GM12872 (cell line): Measurements from ENCODE around the gene GPR31.

ENCODE experiments used
- CTCF ChIP-seq: IDR thresholded peaks from 3 replicates; pipeline ENCODE4 v1.5.1; 2011; ENCODE audit warnings: low read depth, mild to moderate bottlenecking, low read length, moderate library complexity; ENCODE audit not compliant: insufficient read depth

Gene GPR31

DNA sequence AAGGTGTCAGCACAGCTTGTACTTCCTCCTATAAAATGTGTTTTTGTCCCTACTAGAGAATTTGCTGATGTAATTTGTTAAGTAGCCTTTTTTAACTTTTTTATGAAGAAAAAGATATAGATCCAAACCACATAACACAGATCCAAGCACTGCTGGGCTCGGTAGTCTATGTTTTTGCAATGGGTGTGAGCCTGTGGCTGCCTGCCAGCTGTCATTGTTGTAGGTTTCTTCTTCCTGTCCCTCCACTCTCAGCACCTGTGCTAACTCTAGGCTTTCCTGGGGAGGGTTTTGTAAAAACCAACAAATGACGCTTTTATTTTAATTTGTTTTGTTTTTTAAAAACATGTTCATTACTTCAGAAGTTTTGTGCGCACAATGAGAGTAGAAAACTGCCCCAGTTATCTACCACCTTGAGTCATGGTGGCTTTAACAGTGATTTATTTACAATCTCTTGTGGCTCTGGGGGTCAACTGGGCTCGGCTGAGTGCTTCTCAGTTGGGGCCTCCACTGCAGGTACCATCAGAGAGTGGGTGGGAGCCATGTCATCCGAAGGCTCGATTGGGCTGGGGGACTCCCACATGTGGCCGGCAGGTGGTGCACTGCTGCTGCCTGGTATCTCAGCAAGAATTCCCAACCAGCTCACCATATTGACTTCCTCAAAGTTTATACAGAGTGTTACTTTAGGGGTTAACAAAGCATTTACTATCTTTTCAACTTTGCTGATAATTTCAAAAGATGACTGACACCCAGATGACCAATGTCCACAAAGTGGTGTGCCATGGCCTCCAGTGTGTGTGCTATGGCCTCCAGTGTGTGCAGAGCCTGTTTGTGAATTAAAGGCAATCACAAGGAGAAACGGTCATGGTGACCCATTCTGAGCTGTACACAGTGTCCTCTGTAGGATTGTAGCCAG, 37.9 kb downstream of the GPR31 start:
- peak; percentile 77 for TF ChIP-seq CTCF

GRCh38 chr6:167118839-167119238, 38.9 kb downstream of the GPR31 start:
- TF ChIP-seq CTCF = no peak

DNA sequence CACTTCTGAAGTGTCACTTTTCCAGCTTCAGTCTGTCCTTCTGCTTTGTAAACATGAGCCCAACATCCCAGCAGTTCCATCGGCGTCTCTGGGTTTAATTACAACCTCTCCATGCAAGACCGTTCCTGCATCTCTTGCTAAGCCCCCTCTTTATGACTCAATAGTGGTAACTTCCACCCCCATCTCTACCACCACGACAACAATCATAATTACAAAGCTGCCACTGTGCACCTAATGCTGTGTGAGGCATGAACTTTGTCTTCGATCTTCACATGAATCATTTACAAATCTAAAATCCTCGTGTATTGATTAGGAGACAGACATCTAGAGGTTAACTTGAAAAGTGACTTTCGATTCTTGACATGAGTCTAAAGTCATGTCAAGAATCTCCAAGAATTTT, 39.8 kb downstream of the GPR31 start:
- no peak for TF ChIP-seq CTCF

DNA sequence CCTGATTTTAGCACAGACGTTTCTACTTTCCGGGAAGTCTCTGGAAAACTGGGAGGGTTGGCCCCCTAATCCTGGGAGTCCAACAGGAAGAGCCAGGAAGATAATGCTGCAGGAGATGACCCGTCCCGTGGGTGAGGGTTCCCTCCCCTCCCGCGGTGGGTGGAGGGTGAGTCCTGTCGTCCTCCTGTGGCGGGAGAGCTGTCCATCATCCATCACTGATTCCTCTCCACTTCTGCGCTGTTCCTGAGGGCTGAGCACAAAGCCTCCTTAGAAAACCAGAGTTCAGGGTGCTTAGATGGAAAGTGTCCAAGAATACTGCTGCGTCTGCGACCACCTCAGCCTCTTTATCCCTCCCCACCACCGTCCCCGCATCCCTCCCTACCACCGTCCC, 40.9 kb downstream of the GPR31 start:
- no peak for TF ChIP-seq CTCF

DNA sequence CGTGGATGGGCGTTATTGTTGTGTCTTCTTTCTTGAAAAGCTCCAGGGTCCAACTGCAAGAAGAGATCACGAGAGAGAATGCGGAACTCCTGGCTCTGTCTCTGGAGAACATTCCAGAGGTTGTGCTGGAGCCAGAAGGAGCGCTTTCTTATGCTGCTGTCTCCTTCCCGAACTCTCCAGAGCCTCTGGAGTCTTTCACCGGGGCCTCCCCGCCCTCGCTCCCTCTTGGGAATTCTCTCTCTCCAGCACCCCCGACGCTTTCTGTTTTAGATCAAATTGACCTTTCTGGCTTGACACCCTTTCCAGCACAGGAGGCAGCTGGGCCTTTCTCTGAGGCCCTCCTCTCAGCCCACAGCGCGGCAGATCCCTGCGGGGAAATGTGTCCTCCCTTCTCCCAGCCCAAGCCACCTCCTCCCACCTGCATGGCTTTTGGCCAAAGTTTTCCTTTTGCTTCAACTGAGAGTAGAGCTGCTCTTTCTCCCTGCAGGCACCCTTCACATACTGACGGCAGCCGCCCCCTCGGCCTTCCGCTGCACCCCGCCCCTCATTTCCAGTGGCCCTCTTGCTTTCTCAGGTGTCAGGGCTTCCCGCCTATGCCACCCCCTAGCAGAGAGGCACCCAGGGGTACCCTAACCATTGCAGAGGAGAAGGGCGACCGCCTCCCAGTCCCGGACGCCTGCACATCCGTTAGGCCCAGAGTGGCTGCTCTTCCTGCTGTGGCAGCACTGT, 41.5 kb downstream of the GPR31 start:
- TF ChIP-seq CTCF = no peak

DNA sequence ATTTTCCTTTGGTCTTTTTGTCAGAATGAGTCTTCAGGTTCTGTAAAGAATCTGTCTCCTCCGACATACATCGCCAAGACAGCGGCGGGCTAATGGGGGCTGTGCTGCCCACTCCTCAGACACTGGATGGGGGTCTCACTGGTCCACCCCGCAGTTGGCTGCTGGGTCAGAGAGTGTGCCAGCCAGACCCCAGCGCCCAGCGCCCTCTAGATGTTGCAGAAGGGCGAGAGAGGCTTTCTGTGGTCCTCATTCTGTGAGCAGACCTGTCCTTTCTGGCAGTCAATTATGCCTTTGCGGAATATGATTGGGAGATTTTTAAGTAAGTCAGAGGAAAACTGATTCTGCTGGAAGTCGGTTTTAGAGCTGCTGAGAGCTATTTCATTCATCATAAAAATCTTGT, 42.7 kb downstream of the GPR31 start:
- TF ChIP-seq CTCF = peak; percentile 63

DNA sequence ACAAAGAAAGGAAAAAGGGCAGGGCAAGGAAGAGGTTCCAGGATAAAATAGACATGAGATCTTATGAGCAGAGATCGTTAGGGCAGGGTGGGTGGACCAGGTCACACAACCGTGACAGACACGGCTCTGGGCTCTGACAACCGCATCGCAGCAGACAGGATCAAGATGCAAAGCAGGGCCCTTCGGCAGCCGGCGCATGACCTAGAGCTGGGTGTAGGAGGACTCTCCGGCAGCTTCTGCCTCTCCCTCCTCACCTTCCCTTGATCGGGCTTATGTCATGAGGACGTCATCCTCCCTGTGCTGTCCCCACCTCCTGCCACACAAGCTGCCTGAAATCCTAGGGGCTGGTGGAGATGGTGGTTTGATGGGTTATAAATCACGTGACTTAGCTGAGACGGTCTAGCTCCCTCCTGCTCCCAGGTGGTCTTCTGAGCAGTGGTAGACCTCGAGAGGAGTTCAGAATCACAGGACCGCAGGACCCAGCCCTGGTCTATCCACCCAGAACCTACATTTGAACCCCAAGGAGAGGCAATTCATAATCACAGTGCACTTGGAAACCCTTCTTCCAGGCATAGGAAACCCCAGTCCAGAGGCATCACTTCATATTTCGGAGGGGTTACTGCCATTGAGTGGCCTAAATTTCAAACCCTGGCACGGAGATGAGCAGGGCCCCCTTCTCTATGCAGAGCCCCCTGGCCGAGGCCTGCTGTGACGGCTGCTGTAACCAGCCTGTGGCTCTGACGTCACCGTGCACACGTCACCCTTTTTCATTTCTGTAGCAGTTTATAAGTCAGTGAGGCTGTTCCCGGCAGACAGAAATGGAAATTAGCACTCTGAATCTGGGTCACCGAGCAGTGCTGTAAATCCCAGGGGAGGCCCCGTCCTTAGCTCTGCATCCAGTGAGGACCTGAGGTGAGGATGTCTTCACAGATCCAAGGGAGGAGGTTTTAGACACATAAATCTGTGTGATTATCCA, 43.6 kb downstream of the GPR31 start:
- no peak for TF ChIP-seq CTCF
